Measurements from ENCODE around the gene PLOD3.
"Not testable (repeated sequence)": the region's sequence is repeated elsewhere in the genome, so short reads cannot be mapped to it uniquely, and the experiment has no call there.

Gene PLOD3

DNA sequence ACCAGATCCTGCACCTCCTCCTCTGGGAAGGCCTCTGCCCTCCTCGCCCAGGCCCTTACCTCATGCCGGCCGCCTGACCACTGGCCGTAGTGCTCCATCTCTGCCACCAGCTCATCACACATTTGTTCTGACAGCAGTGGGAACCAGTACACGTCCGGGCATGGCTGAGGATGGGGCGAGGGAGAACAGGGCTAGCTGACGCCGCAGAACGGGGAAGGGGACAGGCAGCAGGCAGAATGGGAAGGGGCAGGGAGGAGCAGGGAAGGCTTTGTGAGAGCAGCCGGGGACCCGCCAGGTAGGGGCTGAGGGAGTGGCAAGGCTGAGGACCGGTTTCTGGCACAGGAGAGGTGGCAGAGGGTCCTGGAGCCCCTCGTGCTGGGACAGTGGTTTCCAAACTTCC lies 8.6 kb downstream of the PLOD3 start:
- DNase-seq, result no peak

DNA sequence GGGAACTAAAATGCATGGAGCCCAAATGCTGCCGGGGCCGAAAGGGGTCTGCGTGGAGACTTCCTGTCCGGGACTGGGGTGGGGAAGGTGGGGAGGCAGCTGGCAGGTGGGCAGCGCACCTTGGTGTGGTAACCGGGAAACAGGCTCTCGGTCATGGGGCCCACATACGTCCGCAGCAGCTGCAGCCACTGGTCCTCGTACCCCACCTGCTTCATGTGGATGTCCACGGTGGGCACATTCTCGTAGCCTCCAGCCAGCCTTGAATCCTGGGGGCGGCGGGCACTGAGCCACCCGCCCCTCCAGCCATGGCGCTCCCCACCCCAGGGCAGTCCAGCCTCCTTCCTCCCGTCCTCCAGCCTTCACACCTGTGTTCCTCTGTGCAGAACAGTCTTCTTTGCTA lies 9.9 kb downstream of the PLOD3 start:
- no peak for DNase-seq

DNA sequence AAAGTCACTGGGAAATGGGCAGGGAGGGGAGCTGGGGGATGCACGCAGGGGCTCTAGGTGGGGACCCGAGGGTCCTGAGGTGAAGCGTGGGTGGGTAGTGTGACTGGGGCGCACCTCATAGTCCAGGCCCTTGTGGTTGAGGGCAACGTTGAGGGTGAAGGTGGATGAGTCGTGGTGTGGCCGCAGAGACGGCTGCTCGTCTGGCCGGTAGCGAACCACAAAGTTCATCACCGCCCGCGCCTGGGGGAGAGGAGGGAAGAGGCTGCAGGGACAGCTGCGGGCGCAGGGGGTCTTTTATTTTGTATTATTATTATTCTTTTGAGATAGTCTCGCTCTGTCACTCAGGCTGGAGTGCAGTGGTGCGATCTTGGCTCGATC lies 10.7 kb downstream of the PLOD3 start:
- no peak for DNase-seq

DNA sequence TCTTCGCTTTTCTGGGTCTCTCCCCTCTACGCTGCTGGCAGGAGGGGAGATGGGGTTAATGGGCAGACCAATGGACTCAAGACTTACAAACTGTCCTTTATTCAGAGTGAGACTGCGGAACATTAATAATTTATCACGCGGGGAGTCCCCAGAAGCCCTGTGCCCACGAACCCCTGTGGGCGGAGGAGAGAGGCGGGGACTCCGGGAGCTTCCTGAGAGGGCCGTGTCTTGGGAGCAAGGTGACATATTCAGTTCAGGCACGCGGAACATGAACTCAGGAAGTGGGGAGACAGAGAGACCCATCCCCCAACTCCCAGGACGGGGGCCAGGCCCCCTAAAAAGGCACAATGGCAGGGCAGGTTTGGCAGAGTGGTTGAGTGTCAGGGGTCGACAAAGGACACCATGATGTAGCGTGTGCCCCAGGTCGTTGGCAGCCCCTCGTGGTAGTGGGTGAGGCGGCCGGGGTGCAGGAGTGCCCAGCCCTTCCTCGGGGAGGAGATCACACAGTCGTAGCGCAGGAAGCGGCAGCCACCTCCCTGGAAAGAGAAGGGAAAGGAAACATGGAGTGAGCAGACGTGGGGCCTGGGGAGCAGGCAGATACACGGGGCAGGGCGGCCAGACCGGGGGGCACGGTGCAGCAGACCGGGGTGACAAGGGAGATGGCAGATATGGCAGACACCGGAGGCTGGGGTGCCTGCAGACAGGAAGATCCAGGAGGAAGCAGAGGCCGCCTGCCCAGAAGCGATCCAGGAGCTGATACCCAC lies 11.3 kb downstream of the PLOD3 start:
- DNase-seq, result no peak

DNA sequence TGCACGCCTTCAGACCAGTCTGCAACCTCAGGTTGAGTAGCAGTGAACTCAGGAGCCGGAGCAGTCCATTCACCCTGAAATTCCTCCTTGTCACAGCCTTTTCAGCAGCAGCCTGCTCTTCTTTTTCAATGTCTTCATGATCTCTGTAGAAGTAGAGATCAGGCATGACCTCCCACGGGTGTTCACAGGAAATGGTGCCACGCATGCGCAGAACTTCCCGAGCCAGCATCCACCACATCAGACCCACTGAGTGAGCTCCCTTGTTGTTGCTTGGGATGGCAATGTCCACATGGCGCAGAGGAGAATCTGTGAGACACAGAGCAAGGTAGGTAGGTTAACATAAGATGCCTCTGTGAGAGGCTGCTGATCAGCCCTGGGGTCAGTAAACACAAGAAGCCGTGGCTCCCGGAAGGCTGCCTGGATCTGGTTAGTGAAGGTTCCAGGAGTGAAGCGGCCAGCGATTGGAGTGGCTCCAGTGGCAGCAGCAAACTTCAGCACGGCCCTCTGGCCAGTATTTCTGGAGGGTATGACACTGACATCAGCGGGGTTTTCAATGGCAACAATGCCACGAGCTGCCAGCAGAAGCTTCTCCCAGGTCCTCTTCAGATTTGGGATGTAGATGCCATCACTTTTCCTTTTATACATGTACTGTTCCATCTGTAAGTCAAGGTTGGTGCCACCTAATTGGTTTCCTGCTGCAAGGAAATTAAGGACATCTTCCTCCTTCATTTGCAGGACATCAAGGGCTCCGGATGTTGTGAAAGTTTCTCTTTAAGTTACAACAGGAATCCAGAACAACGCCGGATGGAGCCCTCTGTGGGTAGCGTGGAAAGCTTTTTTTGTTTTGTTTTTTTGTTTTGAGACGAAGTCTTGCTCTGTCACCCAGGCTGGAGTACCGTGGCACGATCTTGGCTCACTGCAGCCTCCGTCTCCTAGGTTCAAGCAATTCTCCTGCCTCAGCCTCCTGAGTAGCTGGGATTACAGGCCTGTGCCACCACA lies 13.3 kb downstream of the PLOD3 start:
- DNase-seq, result not testable (repeated sequence)

DNA sequence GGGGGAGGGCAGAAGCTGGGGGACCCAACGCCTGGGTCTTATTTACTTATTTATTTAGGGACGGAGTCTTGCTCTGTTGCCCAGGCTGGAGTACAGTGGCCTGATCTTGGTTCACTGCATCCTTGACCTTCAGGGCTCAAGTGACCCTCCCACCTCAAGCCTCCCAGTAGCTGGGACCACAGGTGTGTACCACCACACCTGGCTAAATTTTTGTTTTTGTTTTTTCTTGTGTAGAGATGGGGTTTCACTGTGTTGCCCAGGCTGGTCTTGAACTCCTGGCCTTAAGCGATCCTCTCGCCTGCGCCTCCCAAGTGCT lies 14.8 kb downstream of the PLOD3 start:
- no peak for DNase-seq

DNA sequence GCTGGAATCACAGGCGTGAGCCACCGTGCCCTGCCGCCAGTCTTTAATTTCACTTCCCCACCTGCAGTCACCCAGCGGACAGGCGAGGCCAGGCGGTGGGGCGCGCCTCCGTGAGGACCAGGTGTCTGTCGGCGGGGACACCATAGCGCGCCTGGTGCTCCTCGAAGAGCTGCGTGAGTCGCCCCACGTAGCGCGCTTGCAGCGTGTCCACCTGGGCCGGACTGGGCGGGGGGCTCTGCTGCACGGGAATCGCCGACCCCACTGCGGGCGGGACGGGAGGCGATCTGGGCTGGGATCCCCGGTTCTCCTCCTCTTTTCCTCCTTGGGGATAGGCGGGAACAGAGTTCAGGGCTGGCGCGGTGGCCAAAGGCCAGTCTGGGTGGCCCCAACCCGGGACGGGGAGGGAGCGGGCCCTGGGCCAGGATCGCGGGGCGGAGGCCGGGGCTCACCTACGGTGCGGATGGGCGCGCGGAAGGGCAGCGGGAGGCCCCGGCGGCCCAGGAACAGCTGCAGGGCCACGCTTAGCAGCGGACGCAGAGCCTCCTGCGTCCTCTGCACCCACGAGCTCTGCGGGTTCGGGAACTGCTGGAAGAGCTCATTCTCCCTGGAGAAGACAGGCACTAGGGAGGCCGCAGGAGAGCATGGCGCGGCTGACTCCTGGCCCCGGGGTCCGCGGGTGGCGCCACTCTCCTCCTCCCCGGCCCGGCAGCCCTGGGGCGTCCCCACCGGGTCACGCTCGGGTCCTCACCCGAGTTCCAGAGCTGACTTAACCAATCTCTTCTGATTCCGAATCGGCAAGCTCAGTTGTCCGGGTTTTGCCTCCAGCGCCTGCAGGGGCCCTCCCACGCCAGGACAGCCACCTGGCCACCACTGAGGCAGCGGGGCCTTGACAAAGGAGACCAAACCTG lies 15.4 kb downstream of the PLOD3 start:
- no peak for DNase-seq

DNA sequence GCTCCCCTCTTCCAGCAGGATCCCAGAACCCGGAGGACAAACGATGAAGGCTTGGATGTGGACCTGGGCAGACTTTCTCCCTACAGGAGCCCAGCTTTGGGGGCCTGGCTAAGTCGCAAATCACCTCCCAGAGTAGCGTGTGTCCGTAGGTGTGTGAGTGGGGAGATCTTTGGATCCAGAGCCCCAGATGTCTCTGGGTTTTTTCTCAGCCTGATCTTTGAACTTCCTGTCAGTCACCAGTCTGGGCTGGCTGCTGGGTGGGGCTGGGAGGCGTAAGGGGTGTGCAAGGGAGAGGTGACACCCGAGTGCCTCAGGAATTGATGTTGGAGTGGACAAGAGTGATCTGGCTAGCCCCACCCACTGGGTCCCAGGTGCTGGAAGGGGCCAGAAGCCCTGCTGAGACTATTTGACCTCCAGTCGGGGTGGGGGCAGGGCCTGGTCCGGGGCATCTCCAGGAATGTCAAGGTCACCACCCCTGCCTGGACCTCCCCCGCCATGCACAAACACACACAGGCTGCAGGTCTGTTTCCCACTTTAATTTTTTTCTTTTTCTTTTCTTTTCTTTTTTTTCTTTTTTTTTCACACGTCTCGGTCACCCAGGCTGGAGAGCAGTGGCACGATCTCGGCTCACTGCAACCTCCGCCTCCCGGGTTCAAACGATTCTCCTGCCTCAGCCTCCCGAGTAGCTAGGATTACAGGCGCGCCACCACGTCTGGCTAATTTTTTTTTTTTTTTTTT lies 16.4 kb downstream of the PLOD3 start, which contains the start of gene MOGAT3:
Gene MOGAT3, minus strand, starts transcription at position 175 of the 738 bp plus-strand sequence. CDS start 182 bp downstream, outside the sequence.
- DNase-seq, result no peak

DNA sequence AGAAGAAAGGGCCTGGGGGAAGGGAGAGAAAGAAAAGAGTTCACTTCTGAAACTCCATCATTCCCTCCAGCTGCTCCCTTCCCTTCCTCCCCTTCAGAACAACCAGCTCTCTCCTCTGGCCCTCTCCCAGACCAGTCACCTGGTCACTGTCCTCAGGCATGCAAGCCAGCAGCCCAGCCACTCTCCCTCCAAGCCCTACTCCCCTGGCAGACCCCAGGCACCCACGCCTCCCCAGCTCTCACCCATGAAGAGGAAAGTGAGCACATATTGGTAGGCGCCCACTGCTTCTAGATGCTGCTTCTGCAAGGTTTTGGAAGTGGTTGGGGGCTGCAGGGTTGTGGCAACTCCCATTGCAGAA lies 16.9 kb downstream of the PLOD3 start:
- DNase-seq, result no peak

DNA sequence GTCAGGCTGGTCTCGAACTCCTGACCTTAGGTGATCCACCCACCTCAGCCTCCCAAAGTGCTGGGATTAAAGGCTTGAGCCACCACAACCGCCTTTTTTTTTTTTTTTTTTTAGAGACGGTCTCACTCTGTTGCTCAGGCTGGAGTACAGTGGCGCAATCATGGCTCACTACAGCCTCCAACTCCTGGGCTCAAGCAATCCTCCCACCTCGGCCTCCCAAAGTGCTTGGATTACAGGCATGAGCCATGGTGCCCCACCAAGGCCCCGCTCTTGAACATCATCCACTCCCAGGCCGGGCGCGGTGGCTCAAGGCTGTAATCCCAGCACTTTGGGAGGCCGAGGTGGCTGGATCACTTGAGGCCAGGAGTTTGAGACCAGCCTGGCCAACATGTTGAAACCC lies 17.9 kb downstream of the PLOD3 start:
- DNase-seq, result not testable (repeated sequence)

DNA sequence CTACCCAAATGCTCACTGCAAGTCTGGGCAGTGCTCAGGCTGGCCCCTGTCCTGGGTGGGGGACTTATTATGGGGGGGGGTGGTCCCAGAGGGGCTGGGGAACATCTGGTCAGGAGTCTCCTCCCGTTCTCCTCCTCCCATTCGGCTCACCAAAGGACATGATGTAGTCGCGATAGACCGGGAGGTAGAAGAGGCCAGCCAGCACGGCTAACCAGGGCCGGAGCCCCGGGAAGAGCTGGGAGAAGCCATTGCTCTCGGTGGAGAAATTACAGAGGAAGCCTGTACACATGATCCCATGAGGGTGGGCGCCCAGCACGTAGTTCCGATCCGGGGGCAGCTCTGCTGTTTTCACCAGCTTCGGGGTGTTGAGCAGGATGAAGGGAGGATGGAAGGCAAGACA lies 18.9 kb downstream of the PLOD3 start:
- no peak for DNase-seq

DNA sequence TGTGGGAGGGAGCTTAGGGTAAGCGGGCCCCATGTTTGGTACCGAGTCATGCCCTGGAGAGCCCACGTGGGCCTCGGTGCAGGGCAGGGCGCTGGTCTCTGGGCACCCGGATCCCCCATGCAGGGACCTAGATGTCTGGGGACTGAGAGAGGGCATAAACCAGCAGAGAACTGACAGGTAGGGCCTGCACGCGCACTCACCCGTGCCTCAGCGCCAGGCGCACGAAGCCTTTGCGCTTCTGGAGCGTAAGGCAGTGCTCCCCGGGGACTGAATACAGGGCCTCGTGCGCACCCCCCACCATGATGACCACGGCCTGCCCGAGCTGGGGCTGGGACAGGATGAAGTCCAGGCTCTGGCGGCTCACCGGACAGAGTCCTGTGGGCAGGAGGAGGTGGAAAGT lies 19.4 kb downstream of the PLOD3 start:
- DNase-seq, result no peak

DNA sequence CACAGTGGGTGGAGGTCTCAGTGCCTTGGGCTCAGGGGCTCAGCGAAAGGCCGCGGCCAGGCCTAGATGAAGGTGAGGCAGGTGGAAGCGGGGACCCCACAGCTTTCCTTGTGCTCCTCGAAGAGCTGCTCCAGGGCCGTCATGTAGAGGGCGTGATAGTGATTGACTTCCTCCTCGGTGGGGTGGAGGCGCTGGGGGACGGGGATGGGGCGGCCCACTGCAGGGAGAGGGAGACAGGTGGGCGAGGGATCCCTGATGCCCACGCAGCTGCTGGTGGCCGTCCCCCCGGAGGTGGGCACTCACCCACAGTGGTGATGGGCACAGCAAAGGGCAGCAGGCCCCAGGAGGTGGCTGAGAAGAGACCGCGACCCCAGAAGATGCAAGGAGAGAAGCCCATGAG lies 21.5 kb downstream of the PLOD3 start:
- DNase-seq, result no peak

DNA sequence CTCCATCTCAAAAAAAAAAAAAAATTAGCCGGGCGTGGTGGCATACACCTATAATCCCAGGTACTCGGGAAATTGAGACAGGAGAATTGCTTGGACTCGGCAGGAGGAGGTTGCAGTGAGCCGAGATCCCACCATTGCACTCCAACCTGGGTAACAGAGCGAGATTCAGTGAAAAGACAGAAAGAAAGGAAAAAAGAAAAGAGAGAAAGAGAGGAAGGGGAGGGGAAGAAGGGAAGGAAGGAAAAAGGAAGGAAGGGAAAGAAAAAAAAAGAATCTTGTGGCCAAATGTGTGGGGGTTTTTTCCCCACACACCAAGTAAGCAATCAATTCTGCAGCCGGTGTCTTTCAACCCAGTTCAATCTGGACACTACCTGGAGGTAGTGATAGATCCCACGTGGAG lies 28.3 kb downstream of the PLOD3 start:
- no peak for DNase-seq

DNA sequence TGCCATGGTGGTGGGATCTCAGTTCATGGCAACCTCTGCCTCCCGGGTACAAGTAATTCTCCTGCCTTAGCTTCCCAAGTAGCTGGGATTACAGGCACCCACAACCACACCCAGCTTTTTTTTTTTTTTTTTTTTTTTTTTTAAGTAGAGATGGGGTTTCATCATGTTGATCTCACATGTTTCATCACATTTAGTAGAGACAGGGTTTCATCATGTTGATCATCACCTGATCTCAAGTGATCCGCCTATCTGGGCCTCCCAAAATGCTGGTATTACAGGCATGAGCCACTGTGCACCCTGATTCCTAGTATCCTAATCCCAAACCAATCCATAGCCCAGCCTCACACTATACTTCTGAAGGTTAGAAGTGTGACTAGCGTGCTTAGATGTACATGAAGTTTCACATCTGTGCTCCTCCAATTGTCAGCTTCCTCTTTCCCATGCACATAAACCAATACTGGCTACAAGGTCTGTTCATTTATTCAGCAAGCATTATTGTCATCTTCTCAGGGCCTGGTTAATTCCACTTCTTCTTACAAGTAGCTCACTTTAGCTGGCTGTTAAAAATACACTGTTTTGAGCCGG lies 30.4 kb downstream of the PLOD3 start:
- DNase-seq, result no peak

DNA sequence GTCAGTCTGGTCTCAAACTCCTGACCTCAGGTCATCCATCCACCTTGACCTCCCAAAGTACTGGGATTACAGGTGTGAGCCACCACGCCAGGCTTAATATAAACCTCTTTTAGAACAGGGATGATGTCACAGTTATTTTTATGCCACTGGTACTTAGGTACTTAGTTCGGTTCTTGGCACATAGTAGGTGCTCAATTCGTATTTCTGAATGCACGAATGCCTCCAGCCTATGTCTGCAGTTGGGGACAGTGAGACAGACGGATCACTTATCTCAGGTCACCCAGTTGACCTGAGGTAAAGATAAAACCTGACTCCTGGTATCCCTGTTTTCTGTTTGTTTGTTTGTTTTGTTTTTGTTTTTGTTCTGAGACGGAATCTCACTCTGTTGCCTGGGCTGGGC lies 31.2 kb downstream of the PLOD3 start:
- DNase-seq, result no peak

DNA sequence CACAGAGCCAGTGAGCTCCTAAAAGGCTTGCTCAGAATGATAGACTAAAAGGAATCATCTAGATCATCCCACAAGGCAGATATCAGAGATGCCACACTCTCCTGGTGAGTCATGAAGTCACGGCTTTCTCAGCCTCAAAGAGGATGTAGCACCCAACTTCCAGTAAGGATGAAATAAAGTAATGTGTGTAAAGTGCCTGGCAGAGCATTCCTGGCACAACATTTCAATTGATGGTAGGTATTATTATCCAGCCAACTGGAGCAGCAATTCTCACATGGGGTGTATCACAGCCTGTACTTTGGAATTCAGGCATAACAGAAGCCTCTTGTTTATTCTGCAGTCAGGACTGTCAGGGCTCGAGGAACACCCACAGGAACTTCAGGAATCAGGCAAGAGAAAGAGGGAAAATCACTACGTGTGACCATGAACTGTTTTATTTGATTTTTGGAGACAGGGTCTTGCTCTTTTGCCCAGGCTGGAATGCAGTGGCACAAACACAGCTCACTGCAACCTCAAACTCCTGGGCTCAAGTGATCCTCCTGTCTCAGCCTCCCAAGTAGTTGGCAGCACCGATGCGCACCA lies 32.0 kb downstream of the PLOD3 start:
- DNase-seq, result no peak

DNA sequence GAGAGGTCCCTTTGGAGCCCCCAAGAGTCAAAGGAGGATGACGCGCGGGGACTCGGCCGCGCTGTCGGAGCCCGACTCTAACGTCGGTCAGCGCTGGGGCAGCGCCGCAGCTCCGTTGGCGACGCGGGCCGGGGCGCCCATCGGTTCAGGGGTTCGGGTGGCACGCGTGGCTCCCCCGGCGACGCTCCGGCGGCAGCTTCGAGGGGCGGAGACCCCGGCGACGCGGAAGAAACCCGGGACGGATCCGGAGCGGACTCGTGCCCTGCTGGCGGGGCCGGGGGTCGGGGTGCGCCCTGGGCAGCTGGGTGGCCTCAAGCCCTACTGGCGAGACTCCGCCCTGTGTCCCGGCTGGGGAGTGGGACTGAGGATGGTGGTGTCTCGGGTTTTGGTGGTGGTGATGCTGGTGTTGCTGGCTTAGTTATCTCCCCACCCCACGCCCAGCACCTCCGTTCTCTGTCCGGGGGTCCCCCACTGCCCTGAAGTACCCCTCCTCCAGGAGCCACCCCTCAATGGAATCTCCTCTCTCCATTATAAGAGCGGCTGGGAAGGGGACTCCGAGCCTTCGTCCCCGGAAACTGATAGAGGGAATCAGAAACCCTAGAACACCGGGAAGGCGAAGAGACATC lies 37.1 kb downstream of the PLOD3 start, which contains the start of gene NAT16:
Gene NAT16, minus strand, starts transcription at position 164 of the 626 bp plus-strand sequence. CDS start 5,486 bp downstream, outside the sequence.
- no peak for DNase-seq

DNA sequence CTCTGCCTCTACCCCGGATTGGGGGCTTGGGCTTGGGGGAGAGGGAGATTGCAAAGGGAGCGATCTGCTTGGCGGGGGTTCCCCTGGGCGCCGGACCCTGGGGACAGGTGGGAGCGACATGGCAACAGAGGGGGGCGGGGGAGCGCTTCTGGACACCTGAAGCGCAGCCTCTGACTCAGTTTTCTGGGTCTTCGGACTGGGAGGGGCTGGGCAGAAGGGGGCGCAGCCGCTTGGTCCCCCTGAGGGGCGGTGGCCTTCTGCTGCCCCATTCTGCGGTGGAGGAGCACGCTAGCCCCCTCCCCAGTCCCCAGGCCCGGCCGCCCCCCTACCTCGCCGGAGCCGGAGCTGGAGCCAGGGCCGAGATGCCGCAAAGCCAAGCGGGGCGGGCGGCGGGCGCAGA lies 37.7 kb downstream of the PLOD3 start:
- DNase-seq, result no peak

DNA sequence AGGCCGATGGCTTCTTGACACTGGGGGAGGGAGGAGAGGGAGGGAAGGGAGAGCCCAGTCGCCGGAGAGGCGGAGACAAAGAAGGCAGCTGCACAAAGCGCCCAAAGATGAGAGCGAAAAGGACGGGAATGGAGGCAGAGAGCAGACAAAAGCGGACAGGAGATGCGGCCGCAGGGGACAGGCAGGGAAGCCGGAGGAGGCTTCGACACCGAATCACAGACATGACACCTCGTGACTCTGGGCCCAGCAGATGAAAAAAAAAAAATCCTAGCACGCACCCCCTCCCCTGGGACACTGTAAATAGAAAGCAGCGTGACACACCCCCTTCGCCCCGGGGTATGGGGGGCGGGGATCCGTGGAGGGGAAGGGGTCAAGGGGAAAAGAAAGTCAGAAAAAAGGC lies 38.3 kb downstream of the PLOD3 start:
- no peak for DNase-seq

DNA sequence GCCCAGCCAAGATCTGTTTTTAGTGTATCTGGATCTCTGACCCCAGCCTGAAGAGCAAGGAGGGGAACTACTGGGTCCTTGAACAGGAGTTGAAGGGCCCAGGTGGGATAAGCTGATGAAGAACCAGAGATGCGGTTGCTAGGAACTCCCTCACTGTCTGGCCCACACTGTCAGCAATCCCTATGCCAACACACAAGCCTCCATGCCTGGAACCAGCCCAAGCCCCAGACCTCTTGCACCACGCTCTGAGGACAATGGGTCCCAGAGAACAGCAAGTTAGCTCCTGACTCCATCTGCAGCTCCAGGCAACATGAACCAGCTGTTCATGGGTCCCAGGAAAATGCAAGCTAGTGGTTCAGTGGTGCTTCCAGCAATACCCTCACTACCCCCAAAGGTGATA lies 39.7 kb downstream of the PLOD3 start:
- no peak for DNase-seq
